K562 (cell line): ENCODE measurements around the gene GP1BA. TPM values are rescaled to one million over a fixed set of nuclear protein-coding genes. Genes with fewer than 3 reads are reported as not detected.

Experiments used
- ATAC-seq: fragments of 200-7000 bp; cut with Tn5 transposase; 3 replicates; pipeline ENCODE4 v1.9.1; 2020; ENCODE audit warnings: moderate library complexity
- BruUV-seq: library from RNA; stranded (reverse); fragments of 400-500 nt; replicated peaks from 2 replicates; lab custom pipeline; 2021; lab: Mats Ljungman, UMichigan
- CTCF ChIA-PET: fragments of 300-600 bp; formaldehyde crosslinking; extraction: SDS; loops from one replicate; lab custom pipeline; 2021; ENCODE audit warnings: low intra/inter-chr PET ratio; lab: Yijun Ruan, JAX
- POLR2A ChIA-PET: fragments of 300-600, 350-650 bp; sonication (Branson Sonifier 250); formaldehyde crosslinking; extraction: SDS; loops from one replicate; lab custom pipeline; 2021; ENCODE audit warnings: antibody characterized with exemption, inconsistent platforms; lab: Yijun Ruan, JAX
- DNase-seq, 4 experiments: peaks; one replicate each; pipeline versions ENCODE4 v3.0.0 to v3.0.0-alpha.2; 2011 to 2018; ENCODE audit warnings: low spot score in 3 of 4, mixed read lengths in 3 of 4; ENCODE audit errors: extremely low read depth in 1 of 4
- FAIRE-seq: peaks from 2 replicates; lab custom pipeline; 2011; peaks lifted over from hg19 to GRCh38; lab: Jason Lieb, UNC
- H2AFZ ChIP-seq: 2 replicates; pipeline ENCODE4 v1.6.0; 2011; ENCODE audit warnings: low read depth, low read length, control low read depth, inconsistent platforms
- H3K27ac ChIP-seq: fragments of 200-600 bp; 3 replicates; pipeline ENCODE4 v1.8.0; 2011; ENCODE audit warnings: low read depth, mild to moderate bottlenecking, control low read depth, inconsistent platforms, low read length, moderate library complexity, mixed read lengths; ENCODE audit errors: extremely low read depth
- H3K27me3 ChIP-seq, 2 experiments: fragments of 300-600 bp in 1 of 2; 2 replicates in 1 of 2; 3 replicates in 1 of 2; pipeline versions ENCODE4 v1.6.0 to v1.8.0; 2011; ENCODE audit warnings: inconsistent platforms in 2 of 2, low read length in 2 of 2, mild to moderate bottlenecking in 1 of 2, mixed read lengths in 1 of 2, moderate library complexity in 1 of 2; ENCODE audit not compliant: control insufficient read depth in 2 of 2, insufficient read depth in 2 of 2
- H3K36me3 ChIP-seq: fragments of 300-600 bp; 3 replicates; pipeline ENCODE4 v1.8.0; 2011; ENCODE audit warnings: mild to moderate bottlenecking, low read length, inconsistent platforms; ENCODE audit not compliant: control insufficient read depth, insufficient read depth
- H3K4me1 ChIP-seq, 2 experiments: fragments of 200-600 bp in 1 of 2; replicated peaks in 1 of 2; 2 replicates in 1 of 2; 3 replicates in 1 of 2; pipeline versions ENCODE4 v1.5.1 to v1.8.0; 2011; ENCODE audit warnings: inconsistent platforms in 2 of 2, low read length in 2 of 2, mild to moderate bottlenecking in 1 of 2, mixed read lengths in 1 of 2, moderate library complexity in 1 of 2; ENCODE audit not compliant: control insufficient read depth in 2 of 2, insufficient read depth in 2 of 2
- H3K4me2 ChIP-seq: 2 replicates; pipeline ENCODE4 v1.6.1; 2011; ENCODE audit warnings: low read length, control low read depth, inconsistent platforms, mixed read lengths; ENCODE audit not compliant: insufficient read depth
- H3K4me3 ChIP-seq: fragments of 200-600 bp; sonication (generic), shearing (Covaris generic); 2 replicates; pipeline ENCODE4 v1.5.1; 2016; ENCODE audit warnings: control low read depth, inconsistent platforms
- H3K79me2 ChIP-seq: fragments of 200-600 bp; 3 replicates; pipeline ENCODE4 v1.8.0; 2011; ENCODE audit warnings: low read length, inconsistent platforms; ENCODE audit not compliant: control insufficient read depth, insufficient read depth
- H3K9ac ChIP-seq, 2 experiments: 2 replicates each; pipeline versions ENCODE4 v1.6.0 to v1.6.1; 2011; ENCODE audit warnings: low read depth in 2 of 2, low read length in 2 of 2, control low read depth in 1 of 2, inconsistent platforms in 1 of 2, mild to moderate bottlenecking in 1 of 2, mixed read lengths in 1 of 2; ENCODE audit not compliant: insufficient read depth in 1 of 2
- H3K9me1 ChIP-seq: one replicate; pipeline ENCODE4 v1.6.0; 2011; ENCODE audit warnings: inconsistent platforms, mild to moderate bottlenecking, low read length, moderate library complexity; ENCODE audit not compliant: control insufficient read depth, insufficient read depth
- H3K9me3 ChIP-seq: replicated peaks from 2 replicates; pipeline ENCODE4 v1.5.1; 2011; ENCODE audit warnings: low read depth, low read length, inconsistent platforms; ENCODE audit not compliant: control insufficient read depth, insufficient read depth
- H4K20me1 ChIP-seq: replicated peaks from 2 replicates; pipeline ENCODE4 v1.6.1; 2011; ENCODE audit warnings: low read length, inconsistent platforms, mixed read lengths; ENCODE audit not compliant: control insufficient read depth, insufficient read depth
- ARNT ChIP-seq, 2 experiments: fragments of 450-650 bp; IDR thresholded peaks; 2 replicates each; pipeline ENCODE4 v1.6.1; 2016; ENCODE audit warnings: mild to moderate bottlenecking in 1 of 2
- EP400 ChIP-seq: fragments of 450-650 bp; IDR thresholded peaks from 2 replicates; pipeline ENCODE4 v1.6.1; 2017; ENCODE audit warnings: antibody characterized with exemption, mild to moderate bottlenecking, moderate library complexity
- FOS ChIP-seq: IDR thresholded peaks from 3 replicates; pipeline ENCODE4 v1.6.1; 2011; ENCODE audit not compliant: insufficient read length; ENCODE audit errors: extremely low read depth
- FOXM1 ChIP-seq, 2 experiments: fragments of 450-650 bp in 1 of 2; sonication (generic) in 1 of 2; formaldehyde crosslinking in 1 of 2; IDR thresholded peaks; 2 replicates each; pipeline versions ENCODE4 v1.6.1 to v1.9.0; 2017 to 2022; ENCODE audit warnings: low read depth in 2 of 2, mild to moderate bottlenecking in 2 of 2, missing genetic modification reagents in 1 of 2, moderate library complexity in 1 of 2
- HDAC3 ChIP-seq: fragments of 450-650 bp; IDR thresholded peaks from 2 replicates; pipeline ENCODE4 v1.6.1; 2018; ENCODE audit warnings: borderline replicate concordance, mild to moderate bottlenecking, moderate library complexity; ENCODE audit not compliant: partially characterized antibody
- HNRNPUL1 ChIP-seq: fragments of 200-400 bp; formaldehyde crosslinking; IDR thresholded peaks from 2 replicates; pipeline ENCODE4 v1.6.1; 2017; ENCODE audit warnings: low read length
- NUFIP1 ChIP-seq: fragments of 450-650 bp; IDR thresholded peaks from 2 replicates; pipeline ENCODE4 v1.6.1; 2018; ENCODE audit not compliant: partially characterized antibody
- POLR3G ChIP-seq: IDR thresholded peaks from 2 replicates; pipeline ENCODE4 v1.6.1; 2011; ENCODE audit not compliant: insufficient read length, insufficient replicate concordance; ENCODE audit errors: extremely low read depth
- POU5F1 ChIP-seq: fragments of 150-350 bp; IDR thresholded peaks from 2 replicates; pipeline ENCODE4 v1.6.1; 2014; ENCODE audit warnings: borderline replicate concordance, low read length, low read depth, mild to moderate bottlenecking; ENCODE audit not compliant: partially characterized antibody
- SMC3 ChIP-seq: conservative IDR thresholded peaks from 2 replicates; pipeline ENCODE4 v1.6.1; 2011; ENCODE audit warnings: low read depth, low read length, improper control_type of control experiment; ENCODE audit not compliant: insufficient read depth
- TBP ChIP-seq: optimal IDR thresholded peaks from 2 replicates; pipeline ENCODE3; 2011; ENCODE audit warnings: low read depth, low read length, improper control_type of control experiment
- TCFL5 ChIP-seq: fragments of 250-450 bp; sonication (Bioruptor Pico); conservative IDR thresholded peaks from 2 replicates; pipeline ENCODE4 v1.6.1; 2021; ENCODE audit warnings: mild to moderate bottlenecking, moderate library complexity, matching md5 sums
- WHSC1 ChIP-seq: IDR thresholded peaks from one replicate; pipeline ENCODE4 v1.6.1; 2012; ENCODE audit warnings: low read length, control low read depth, inconsistent platforms
- ZBED1 ChIP-seq: IDR thresholded peaks from 2 replicates; pipeline ENCODE4 v1.6.1; 2014
- ZNF143 ChIP-seq: sonication (generic); formaldehyde crosslinking; IDR thresholded peaks from 2 replicates; pipeline ENCODE4 v1.9.0; 2022; ENCODE audit warnings: mild to moderate bottlenecking, missing genetic modification reagents
- ZNF354B ChIP-seq: fragments of 250-450 bp; sonication (Bioruptor Pico); IDR thresholded peaks from 2 replicates; pipeline ENCODE4 v1.4.0; 2020
- WGBS: fragments of 100-300 bp; shearing (Covaris generic); methylation state at CpG from one replicate; pipeline ENCODE4 v1.1.6; 2016; ENCODE audit warnings: low coverage, mixed read lengths; ENCODE audit not compliant: insufficient coverage; ENCODE audit errors: missing lambda C conversion rate; 5-methylcytosine and 5-hydroxymethylcytosine counted together
- in situ Hi-C: fragments of 300-500 bp; cut with MboI; formaldehyde crosslinking; loops from 4 replicates; pipeline ENCODE4 v1.15.0; 2018; ENCODE audit warnings: inconsistent platforms, mixed read lengths
- intact Hi-C: fragments of 100-400 bp; cut with micrococcal nuclease; formaldehyde crosslinking; loops from 2 replicates; pipeline ENCODE4 v1.14.2; 2022
- polyA plus RNA-seq, 8 experiments: library from polyadenylated mRNA; depleted of rRNA in 4 of 8; stranded (reverse) in 5 of 8; unstranded in 3 of 8; fragments of >200 nt; fragmentation: Nextera tagmentation in 2 of 8; fragmentation: Illumina TruSeq in 1 of 8; extraction: Ambion mirVana in 2 of 8; extraction: Trizol in 1 of 8; gene quantifications; 2 replicates each; pipeline versions ENCODE4 v1.2.1 to v1.2.3, GENCODE V29; 2011 to 2014; ENCODE audit warnings: inconsistent platforms in 1 of 8, missing spikeins in 1 of 8
- total RNA-seq, 7 experiments: library from RNA; depleted of rRNA in 6 of 7; stranded (reverse); fragments of >200 nt in 6 of 7; fragmentation: Illumina TruSeq in 2 of 7; extraction: Trizol in 2 of 7; gene quantifications; 2 replicates each; pipeline versions ENCODE4 v1.2.1 to v1.2.3, GENCODE V29; 2011 to 2021; ENCODE audit warnings: low replicate concordance in 1 of 7
- TF ChIP-seq, protein P1 (sequence below): fragments of 450-650 bp; IDR thresholded peaks from 2 replicates; pipeline ENCODE4 v1.6.1; 2016; ENCODE audit warnings: antibody characterized with exemption

The GP1BA gene
- total and polyA plus RNA-seq, 9 of the 15 experiments (the other 6 are each of a cell fraction or from before 2014, with no cell fraction given): 0.01 TPM; not detected in 8

DNA sequence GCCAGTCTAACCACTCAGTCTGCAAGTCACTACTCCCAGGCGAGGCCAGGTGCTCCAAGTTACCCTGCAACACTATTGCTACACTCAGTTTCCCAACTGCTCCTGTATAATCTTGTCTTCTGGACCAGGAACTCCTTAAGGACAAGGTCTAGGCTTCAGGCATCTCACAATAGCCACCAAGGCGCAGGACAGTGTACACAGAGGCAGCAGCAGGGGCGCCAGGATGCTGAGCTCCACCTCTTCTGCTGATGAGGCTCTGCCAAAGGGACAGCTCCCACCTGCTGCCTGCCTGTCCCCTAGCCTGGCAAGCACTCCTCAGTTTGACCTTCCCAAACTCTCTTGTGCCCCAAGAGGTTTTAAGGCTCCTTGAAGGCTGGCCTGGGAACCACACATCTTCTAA is 4.4 kb downstream of the GP1BA start:
- Histone ChIP-seq H4K20me1 (no peaks in the 10 kb centered on the region), H3K4me1 (peaks cover 10 to 34% of the 10 kb centered on the region in 2 experiments; a peak in 4 of 5 replicates), H3K36me3 (peaks cover 27% of the 10 kb centered on the region), H3K4me3 (no peak overlapping the region), H3K4me2 (no peak overlapping the region), H2AFZ (no peak overlapping the region), H3K79me2 (peaks cover 30% of the 10 kb centered on the region), H3K9ac (peak overlapping the region in 1 of 2 experiments; percentile 68; a peak in 2 of 4 replicates), H3K9me1 (no peaks in the 10 kb centered on the region), H3K9me3 (no peaks in the 10 kb centered on the region), H3K27me3 (no peaks in the 10 kb centered on the region), H3K27ac (no peak overlapping the region)
- no peak for ATAC-seq
- 68% methylated on average over 3 of the region's 3 CpGs for WGBS
- ChIA-PET POLR2A (interaction anchor here (0.6 to 1.8 kb wide), 2 partner anchors 25 to 31 kb away, joined by 3 to 4 read pairs; partner anchors contain the start of gene SPAG7), CTCF (no interaction called here)
- intact Hi-C loops: no loop called here
- no peak for FAIRE-seq
- no peak for DNase-seq
- in situ Hi-C loops: no loop called here
- BruUV-seq: no TSS peak
- no peak for TF ChIP-seq SMC3
- TF ChIP-seq, protein P1, sequence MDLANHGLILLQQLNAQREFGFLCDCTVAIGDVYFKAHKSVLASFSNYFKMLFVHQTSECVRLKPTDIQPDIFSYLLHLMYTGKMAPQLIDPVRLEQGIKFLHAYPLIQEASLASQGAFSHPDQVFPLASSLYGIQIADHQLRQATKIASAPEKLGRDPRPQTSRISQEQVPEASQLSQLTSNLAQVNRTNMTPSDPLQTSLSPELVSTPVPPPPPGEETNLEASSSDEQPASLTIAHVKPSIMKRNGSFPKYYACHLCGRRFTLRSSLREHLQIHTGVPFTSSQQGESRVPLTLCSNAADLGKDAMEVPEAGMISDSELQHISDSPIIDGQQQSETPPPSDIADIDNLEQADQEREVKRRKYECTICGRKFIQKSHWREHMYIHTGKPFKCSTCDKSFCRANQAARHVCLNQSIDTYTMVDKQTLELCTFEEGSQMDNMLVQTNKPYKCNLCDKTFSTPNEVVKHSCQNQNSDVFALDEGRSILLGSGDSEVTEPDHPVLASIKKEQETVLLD: no peak
- TF ChIP-seq NUFIP1: no peak
- TF ChIP-seq HNRNPUL1: no peak
- no peak for TF ChIP-seq TCFL5
- no peak for TF ChIP-seq ZBED1
- TF ChIP-seq ZNF354B (CRISPR knock-in tag): no peak
- TF ChIP-seq FOS: no peak
- no peak for TF ChIP-seq ARNT (IDR thresholded peaks at IDR 0.05)
- no peak for TF ChIP-seq HDAC3
- no peak for TF ChIP-seq ZNF143
- no peak for TF ChIP-seq TBP
- TF ChIP-seq POU5F1: no peak
- TF ChIP-seq POLR3G: no peak
- TF ChIP-seq FOXM1 (IDR thresholded peaks at IDR 0.05; ENCODE audit: low read depth): no peak
- TF ChIP-seq FOXM1 (CRISPR knock-in tag; IDR thresholded peaks at IDR 0.05; ENCODE audit: low read depth): no peak
- no peak for TF ChIP-seq EP400
- TF ChIP-seq WHSC1: no peak
